HEK293 (cell line): ENCODE measurements around the gene NINL.

ENCODE experiments used
- BCL11B ChIP-seq: fragments of 450-650 bp; formaldehyde crosslinking; IDR thresholded peaks from 2 replicates; pipeline ENCODE4 v1.5.1; 2016; ENCODE audit warnings: low read depth, missing biosample characterization, missing genetic modification characterization
- FEZF1 ChIP-seq: fragments of 450-650 bp; formaldehyde crosslinking; IDR thresholded peaks from 2 replicates; pipeline ENCODE4 v1.5.1; 2016; ENCODE audit warnings: missing biosample characterization, missing genetic modification characterization
- SP7 ChIP-seq: fragments of 450-650 bp; formaldehyde crosslinking; IDR thresholded peaks from 2 replicates; pipeline ENCODE4 v1.5.1; 2016; ENCODE audit warnings: missing biosample characterization, missing genetic modification characterization
- ZFP41 ChIP-seq: fragments of 450-650 bp; formaldehyde crosslinking; IDR thresholded peaks from 2 replicates; pipeline ENCODE4 v1.5.1; 2016; ENCODE audit warnings: missing biosample characterization, missing genetic modification characterization, borderline replicate concordance
- ZFP69B ChIP-seq: fragments of 450-650 bp; formaldehyde crosslinking; IDR thresholded peaks from 2 replicates; pipeline ENCODE4 v1.5.1; 2016; ENCODE audit warnings: missing biosample characterization, missing genetic modification characterization
- ZNF133 ChIP-seq: fragments of 450-650 bp; formaldehyde crosslinking; IDR thresholded peaks from 2 replicates; pipeline ENCODE4 v1.5.1; 2016; ENCODE audit warnings: missing biosample characterization, missing genetic modification characterization
- ZNF155 ChIP-seq: fragments of 450-650 bp; formaldehyde crosslinking; IDR thresholded peaks from 2 replicates; pipeline ENCODE4 v1.5.1; 2016; ENCODE audit warnings: missing biosample characterization, missing genetic modification characterization
- ZNF248 ChIP-seq: fragments of 450-650 bp; formaldehyde crosslinking; IDR thresholded peaks from 2 replicates; pipeline ENCODE4 v1.5.1; 2017; ENCODE audit warnings: missing biosample characterization, missing genetic modification characterization
- ZNF747 ChIP-seq: fragments of 450-650 bp; formaldehyde crosslinking; IDR thresholded peaks from 2 replicates; pipeline ENCODE4 v1.5.1; 2016; ENCODE audit warnings: missing biosample characterization, missing genetic modification characterization
- TF ChIP-seq, protein P1 (sequence below): fragments of 450-650 bp; formaldehyde crosslinking; IDR thresholded peaks from 2 replicates; pipeline ENCODE4 v1.5.1; 2016; ENCODE audit warnings: missing biosample characterization, missing genetic modification characterization, borderline replicate concordance
- TF ChIP-seq, protein P2 (sequence below): fragments of 450-650 bp; formaldehyde crosslinking; IDR thresholded peaks from 2 replicates; pipeline ENCODE4 v1.5.1; 2017; ENCODE audit warnings: missing biosample characterization, missing genetic modification characterization
- TF ChIP-seq, protein P3 (sequence below): fragments of 450-650 bp; formaldehyde crosslinking; IDR thresholded peaks from 2 replicates; pipeline ENCODE4 v1.5.1; 2016; ENCODE audit warnings: missing biosample characterization, missing genetic modification characterization
- TF ChIP-seq, protein P4 (sequence below): fragments of 450-650 bp; formaldehyde crosslinking; IDR thresholded peaks from 2 replicates; pipeline ENCODE4 v1.5.1; 2016; ENCODE audit warnings: missing biosample characterization, missing genetic modification characterization, low read depth
- TF ChIP-seq, protein P5 (sequence below): fragments of 450-650 bp; formaldehyde crosslinking; IDR thresholded peaks from 2 replicates; pipeline ENCODE4 v1.5.1; 2016; ENCODE audit warnings: missing biosample characterization, missing genetic modification characterization
- TF ChIP-seq, protein P6 (sequence below): fragments of 450-650 bp; formaldehyde crosslinking; conservative IDR thresholded peaks from 2 replicates; pipeline ENCODE4 v1.5.1; 2016; ENCODE audit warnings: low read depth, missing biosample characterization, missing genetic modification characterization
- TF ChIP-seq, protein P7 (sequence below): fragments of 450-650 bp; IDR thresholded peaks from 2 replicates; pipeline ENCODE4 v1.5.1; 2018; ENCODE audit warnings: missing biosample characterization, mild to moderate bottlenecking, missing genetic modification characterization
- TF ChIP-seq, protein P8 (sequence below): fragments of 450-650 bp; formaldehyde crosslinking; IDR thresholded peaks from 2 replicates; pipeline ENCODE4 v1.5.1; 2016; ENCODE audit warnings: missing biosample characterization, missing genetic modification characterization

Gene NINL

DNA sequence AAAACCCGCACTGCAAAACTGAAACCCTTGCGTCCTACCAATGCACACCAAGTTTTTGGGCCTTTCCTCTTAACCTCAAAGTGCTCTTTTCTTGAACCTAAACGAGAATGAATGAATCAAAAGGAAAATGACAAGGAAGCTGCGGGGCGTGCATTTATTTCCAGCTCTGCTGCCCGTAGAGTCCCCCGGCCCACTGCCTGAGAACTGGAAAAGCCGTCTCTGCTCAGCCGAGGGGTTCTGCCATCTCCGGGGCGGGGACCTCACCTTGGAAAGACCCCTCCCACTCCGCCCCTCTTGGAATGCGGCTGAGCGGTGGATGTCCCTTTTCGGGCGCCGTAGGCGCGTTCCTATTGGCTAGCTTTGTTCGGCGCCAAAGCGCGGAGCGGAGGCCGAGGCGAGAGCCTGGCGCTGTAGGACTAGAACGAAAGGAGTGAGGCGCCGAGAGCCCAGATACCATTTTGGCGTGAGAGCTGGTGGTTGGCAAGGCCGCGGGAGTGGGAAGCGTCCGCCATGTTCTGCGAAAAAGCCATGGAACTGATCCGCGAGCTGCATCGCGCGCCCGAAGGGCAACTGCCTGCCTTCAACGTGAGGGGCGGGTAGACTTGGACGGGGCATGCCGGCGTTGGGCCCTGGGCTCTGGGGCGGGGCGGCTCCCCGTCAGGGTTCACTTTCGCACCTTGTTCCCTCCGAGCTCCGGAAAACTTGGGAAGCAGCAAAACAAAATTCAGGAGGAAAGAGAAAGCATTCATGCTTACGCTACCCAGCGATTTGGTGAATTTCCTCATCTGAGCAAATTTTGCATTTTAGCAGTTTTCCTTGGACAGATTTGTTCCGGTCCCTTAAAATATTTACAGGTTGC, 177.8 kb downstream of the NINL start, which contains the start of gene GINS1 (continued):
- TF ChIP-seq, protein P1, sequence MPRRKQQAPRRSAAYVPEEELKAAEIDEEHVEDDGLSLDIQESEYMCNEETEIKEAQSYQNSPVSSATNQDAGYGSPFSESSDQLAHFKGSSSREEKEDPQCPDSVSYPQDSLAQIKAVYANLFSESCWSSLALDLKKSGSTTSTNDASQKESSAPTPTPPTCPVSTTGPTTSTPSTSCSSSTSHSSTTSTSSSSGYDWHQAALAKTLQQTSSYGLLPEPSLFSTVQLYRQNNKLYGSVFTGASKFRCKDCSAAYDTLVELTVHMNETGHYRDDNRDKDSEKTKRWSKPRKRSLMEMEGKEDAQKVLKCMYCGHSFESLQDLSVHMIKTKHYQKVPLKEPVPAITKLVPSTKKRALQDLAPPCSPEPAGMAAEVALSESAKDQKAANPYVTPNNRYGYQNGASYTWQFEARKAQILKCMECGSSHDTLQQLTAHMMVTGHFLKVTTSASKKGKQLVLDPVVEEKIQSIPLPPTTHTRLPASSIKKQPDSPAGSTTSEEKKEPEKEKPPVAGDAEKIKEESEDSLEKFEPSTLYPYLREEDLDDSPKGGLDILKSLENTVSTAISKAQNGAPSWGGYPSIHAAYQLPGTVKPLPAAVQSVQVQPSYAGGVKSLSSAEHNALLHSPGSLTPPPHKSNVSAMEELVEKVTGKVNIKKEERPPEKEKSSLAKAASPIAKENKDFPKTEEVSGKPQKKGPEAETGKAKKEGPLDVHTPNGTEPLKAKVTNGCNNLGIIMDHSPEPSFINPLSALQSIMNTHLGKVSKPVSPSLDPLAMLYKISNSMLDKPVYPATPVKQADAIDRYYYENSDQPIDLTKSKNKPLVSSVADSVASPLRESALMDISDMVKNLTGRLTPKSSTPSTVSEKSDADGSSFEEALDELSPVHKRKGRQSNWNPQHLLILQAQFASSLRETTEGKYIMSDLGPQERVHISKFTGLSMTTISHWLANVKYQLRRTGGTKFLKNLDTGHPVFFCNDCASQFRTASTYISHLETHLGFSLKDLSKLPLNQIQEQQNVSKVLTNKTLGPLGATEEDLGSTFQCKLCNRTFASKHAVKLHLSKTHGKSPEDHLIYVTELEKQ: no peak
- TF ChIP-seq, protein P2, sequence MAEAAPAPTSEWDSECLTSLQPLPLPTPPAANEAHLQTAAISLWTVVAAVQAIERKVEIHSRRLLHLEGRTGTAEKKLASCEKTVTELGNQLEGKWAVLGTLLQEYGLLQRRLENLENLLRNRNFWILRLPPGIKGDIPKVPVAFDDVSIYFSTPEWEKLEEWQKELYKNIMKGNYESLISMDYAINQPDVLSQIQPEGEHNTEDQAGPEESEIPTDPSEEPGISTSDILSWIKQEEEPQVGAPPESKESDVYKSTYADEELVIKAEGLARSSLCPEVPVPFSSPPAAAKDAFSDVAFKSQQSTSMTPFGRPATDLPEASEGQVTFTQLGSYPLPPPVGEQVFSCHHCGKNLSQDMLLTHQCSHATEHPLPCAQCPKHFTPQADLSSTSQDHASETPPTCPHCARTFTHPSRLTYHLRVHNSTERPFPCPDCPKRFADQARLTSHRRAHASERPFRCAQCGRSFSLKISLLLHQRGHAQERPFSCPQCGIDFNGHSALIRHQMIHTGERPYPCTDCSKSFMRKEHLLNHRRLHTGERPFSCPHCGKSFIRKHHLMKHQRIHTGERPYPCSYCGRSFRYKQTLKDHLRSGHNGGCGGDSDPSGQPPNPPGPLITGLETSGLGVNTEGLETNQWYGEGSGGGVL (tag by site-specific recombination): peak; percentile 83
- TF ChIP-seq ZFP41 (tag by site-specific recombination): no peak
- TF ChIP-seq, protein P3, sequence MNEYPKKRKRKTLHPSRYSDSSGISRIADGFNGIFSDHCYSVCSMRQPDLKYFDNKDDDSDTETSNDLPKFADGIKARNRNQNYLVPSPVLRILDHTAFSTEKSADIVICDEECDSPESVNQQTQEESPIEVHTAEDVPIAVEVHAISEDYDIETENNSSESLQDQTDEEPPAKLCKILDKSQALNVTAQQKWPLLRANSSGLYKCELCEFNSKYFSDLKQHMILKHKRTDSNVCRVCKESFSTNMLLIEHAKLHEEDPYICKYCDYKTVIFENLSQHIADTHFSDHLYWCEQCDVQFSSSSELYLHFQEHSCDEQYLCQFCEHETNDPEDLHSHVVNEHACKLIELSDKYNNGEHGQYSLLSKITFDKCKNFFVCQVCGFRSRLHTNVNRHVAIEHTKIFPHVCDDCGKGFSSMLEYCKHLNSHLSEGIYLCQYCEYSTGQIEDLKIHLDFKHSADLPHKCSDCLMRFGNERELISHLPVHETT (tag by site-specific recombination): peak; percentile 47; the same call in 1 of the 2 replicates
- no peak for TF ChIP-seq ZNF133 (tag by site-specific recombination)
- no peak for TF ChIP-seq ZNF248 (tag by site-specific recombination)
- TF ChIP-seq, protein P4, sequence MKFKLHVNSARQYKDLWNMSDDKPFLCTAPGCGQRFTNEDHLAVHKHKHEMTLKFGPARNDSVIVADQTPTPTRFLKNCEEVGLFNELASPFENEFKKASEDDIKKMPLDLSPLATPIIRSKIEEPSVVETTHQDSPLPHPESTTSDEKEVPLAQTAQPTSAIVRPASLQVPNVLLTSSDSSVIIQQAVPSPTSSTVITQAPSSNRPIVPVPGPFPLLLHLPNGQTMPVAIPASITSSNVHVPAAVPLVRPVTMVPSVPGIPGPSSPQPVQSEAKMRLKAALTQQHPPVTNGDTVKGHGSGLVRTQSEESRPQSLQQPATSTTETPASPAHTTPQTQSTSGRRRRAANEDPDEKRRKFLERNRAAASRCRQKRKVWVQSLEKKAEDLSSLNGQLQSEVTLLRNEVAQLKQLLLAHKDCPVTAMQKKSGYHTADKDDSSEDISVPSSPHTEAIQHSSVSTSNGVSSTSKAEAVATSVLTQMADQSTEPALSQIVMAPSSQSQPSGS (tag by site-specific recombination): no peak
- TF ChIP-seq, protein P5, sequence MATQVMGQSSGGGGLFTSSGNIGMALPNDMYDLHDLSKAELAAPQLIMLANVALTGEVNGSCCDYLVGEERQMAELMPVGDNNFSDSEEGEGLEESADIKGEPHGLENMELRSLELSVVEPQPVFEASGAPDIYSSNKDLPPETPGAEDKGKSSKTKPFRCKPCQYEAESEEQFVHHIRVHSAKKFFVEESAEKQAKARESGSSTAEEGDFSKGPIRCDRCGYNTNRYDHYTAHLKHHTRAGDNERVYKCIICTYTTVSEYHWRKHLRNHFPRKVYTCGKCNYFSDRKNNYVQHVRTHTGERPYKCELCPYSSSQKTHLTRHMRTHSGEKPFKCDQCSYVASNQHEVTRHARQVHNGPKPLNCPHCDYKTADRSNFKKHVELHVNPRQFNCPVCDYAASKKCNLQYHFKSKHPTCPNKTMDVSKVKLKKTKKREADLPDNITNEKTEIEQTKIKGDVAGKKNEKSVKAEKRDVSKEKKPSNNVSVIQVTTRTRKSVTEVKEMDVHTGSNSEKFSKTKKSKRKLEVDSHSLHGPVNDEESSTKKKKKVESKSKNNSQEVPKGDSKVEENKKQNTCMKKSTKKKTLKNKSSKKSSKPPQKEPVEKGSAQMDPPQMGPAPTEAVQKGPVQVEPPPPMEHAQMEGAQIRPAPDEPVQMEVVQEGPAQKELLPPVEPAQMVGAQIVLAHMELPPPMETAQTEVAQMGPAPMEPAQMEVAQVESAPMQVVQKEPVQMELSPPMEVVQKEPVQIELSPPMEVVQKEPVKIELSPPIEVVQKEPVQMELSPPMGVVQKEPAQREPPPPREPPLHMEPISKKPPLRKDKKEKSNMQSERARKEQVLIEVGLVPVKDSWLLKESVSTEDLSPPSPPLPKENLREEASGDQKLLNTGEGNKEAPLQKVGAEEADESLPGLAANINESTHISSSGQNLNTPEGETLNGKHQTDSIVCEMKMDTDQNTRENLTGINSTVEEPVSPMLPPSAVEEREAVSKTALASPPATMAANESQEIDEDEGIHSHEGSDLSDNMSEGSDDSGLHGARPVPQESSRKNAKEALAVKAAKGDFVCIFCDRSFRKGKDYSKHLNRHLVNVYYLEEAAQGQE: no peak
- TF ChIP-seq BCL11B (tag by site-specific recombination): no peak
- peak; percentile 79 for TF ChIP-seq FEZF1 (tag by site-specific recombination)
- peak; percentile 81 for TF ChIP-seq SP7 (tag by site-specific recombination)
- no peak for TF ChIP-seq ZNF747 (tag by site-specific recombination)
- TF ChIP-seq, protein P6, sequence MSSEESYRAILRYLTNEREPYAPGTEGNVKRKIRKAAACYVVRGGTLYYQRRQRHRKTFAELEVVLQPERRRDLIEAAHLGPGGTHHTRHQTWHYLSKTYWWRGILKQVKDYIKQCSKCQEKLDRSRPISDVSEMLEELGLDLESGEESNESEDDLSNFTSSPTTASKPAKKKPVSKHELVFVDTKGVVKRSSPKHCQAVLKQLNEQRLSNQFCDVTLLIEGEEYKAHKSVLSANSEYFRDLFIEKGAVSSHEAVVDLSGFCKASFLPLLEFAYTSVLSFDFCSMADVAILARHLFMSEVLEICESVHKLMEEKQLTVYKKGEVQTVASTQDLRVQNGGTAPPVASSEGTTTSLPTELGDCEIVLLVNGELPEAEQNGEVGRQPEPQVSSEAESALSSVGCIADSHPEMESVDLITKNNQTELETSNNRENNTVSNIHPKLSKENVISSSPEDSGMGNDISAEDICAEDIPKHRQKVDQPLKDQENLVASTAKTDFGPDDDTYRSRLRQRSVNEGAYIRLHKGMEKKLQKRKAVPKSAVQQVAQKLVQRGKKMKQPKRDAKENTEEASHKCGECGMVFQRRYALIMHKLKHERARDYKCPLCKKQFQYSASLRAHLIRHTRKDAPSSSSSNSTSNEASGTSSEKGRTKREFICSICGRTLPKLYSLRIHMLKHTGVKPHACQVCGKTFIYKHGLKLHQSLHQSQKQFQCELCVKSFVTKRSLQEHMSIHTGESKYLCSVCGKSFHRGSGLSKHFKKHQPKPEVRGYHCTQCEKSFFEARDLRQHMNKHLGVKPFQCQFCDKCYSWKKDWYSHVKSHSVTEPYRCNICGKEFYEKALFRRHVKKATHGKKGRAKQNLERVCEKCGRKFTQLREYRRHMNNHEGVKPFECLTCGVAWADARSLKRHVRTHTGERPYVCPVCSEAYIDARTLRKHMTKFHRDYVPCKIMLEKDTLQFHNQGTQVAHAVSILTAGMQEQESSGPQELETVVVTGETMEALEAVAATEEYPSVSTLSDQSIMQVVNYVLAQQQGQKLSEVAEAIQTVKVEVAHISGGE (tag by site-specific recombination): 0 out of 2 replicates have a peak, but pooled peaks have one; percentile 39
- TF ChIP-seq, protein P7, sequence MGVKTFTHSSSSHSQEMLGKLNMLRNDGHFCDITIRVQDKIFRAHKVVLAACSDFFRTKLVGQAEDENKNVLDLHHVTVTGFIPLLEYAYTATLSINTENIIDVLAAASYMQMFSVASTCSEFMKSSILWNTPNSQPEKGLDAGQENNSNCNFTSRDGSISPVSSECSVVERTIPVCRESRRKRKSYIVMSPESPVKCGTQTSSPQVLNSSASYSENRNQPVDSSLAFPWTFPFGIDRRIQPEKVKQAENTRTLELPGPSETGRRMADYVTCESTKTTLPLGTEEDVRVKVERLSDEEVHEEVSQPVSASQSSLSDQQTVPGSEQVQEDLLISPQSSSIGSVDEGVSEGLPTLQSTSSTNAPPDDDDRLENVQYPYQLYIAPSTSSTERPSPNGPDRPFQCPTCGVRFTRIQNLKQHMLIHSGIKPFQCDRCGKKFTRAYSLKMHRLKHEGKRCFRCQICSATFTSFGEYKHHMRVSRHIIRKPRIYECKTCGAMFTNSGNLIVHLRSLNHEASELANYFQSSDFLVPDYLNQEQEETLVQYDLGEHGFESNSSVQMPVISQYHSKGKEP (tag by site-specific recombination): no peak; the same call in 1 of the 2 replicates
- peak; percentile 50; the same call in 1 of the 2 replicates for TF ChIP-seq ZFP69B (tag by site-specific recombination)
- no peak for TF ChIP-seq ZNF155 (tag by site-specific recombination)
- TF ChIP-seq, protein P8, sequence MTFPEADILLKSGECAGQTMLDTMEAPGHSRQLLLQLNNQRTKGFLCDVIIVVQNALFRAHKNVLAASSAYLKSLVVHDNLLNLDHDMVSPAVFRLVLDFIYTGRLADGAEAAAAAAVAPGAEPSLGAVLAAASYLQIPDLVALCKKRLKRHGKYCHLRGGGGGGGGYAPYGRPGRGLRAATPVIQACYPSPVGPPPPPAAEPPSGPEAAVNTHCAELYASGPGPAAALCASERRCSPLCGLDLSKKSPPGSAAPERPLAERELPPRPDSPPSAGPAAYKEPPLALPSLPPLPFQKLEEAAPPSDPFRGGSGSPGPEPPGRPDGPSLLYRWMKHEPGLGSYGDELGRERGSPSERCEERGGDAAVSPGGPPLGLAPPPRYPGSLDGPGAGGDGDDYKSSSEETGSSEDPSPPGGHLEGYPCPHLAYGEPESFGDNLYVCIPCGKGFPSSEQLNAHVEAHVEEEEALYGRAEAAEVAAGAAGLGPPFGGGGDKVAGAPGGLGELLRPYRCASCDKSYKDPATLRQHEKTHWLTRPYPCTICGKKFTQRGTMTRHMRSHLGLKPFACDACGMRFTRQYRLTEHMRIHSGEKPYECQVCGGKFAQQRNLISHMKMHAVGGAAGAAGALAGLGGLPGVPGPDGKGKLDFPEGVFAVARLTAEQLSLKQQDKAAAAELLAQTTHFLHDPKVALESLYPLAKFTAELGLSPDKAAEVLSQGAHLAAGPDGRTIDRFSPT (tag by site-specific recombination): peak; percentile 68; the same call in 1 of the 2 replicates
